B cell (primary cell): ENCODE data around the gene TAF6. TPM values are rescaled to one million over a fixed set of nuclear protein-coding genes. Genes with fewer than 3 reads are reported as not detected.

Experiments
- ATAC-seq: fragments of 200-7000 bp; cut with Tn5 transposase; one replicate; pipeline ENCODE4 v1.10.0; 2021; ENCODE audit warnings: low read depth, mild to moderate bottlenecking, moderate number of reproducible peaks, moderate library complexity
- CTCF ChIA-PET: fragments of 350-600 bp; sonication (Branson Sonifier 250); formaldehyde crosslinking; loops from one replicate; lab custom pipeline; 2021; ENCODE audit warnings: antibody characterized with exemption, inconsistent platforms; lab: Charles Lee
- POLR2A ChIA-PET: fragments of 350-600 bp; sonication (Branson Sonifier 250); formaldehyde crosslinking; loops from one replicate; lab custom pipeline; 2021; ENCODE audit warnings: antibody characterized with exemption; lab: Charles Lee
- DNase-seq: peaks from one replicate; pipeline ENCODE4 v3.0.0; 2013
- H2AFZ ChIP-seq: 2 replicates; pipeline ENCODE4 v1.6.1; 2012; ENCODE audit warnings: mild to moderate bottlenecking, low read depth, low read length; ENCODE audit not compliant: insufficient read depth, poor library complexity, severe bottlenecking
- H3K27ac ChIP-seq, 2 donors: 1 replicate in 1 of 2; 2 replicates in 1 of 2; pipeline ENCODE4 v1.5.1; 2012 to 2013; ENCODE audit warnings: low read length in 2 of 2, mild to moderate bottlenecking in 2 of 2, moderate library complexity in 1 of 2
- H3K27me3 ChIP-seq, 4 experiments: fragments of 200-600 bp in 1 of 4; sonication (generic) in 1 of 4; replicated peaks in 1 of 4; 1 replicate in 2 of 4; 2 replicates in 2 of 4; pipeline versions ENCODE4 v1.6.1 to v1.7.0; 2013 to 2016; ENCODE audit warnings: low read length in 3 of 4, mild to moderate bottlenecking in 2 of 4, mixed read lengths in 1 of 4, moderate library complexity in 1 of 4; ENCODE audit not compliant: insufficient read depth in 4 of 4, control insufficient read depth in 3 of 4; ENCODE audit errors: control extremely low read depth in 1 of 4
- H3K36me3 ChIP-seq, 2 experiments: replicated peaks in 1 of 2; 1 replicate in 1 of 2; 2 replicates in 1 of 2; pipeline versions ENCODE4 v1.6.1 to v1.7.1; 2013; ENCODE audit warnings: low read length in 1 of 2; ENCODE audit not compliant: insufficient read depth in 2 of 2, control insufficient read depth in 1 of 2; ENCODE audit errors: control extremely low read depth in 1 of 2, extremely low read depth in 1 of 2
- H3K4me1 ChIP-seq, 2 donors: fragments of 200-600 bp in 1 of 2; sonication (generic) in 1 of 2; 1 replicate in 1 of 2; 2 replicates in 1 of 2; pipeline versions ENCODE4 v1.5.1 to v1.6.1; 2013 to 2017; ENCODE audit warnings: low read length in 2 of 2; ENCODE audit not compliant: control insufficient read depth in 2 of 2, insufficient read depth in 2 of 2
- H3K4me2 ChIP-seq: replicated peaks from 2 replicates; pipeline ENCODE3; 2012; ENCODE audit warnings: mild to moderate bottlenecking, low read depth, low read length; ENCODE audit not compliant: poor library complexity, severe bottlenecking
- H3K4me3 ChIP-seq, 5 experiments: fragments of 200-600 bp in 1 of 5; sonication (generic) in 1 of 5; 1 replicate in 3 of 5; 2 replicates in 2 of 5; pipeline versions ENCODE4 v1.5.1 to v1.7.0; 2011 to 2016; ENCODE audit warnings: low read length in 4 of 5, mild to moderate bottlenecking in 4 of 5, low read depth in 2 of 5, control low read depth in 1 of 5, moderate library complexity in 1 of 5; ENCODE audit not compliant: insufficient read depth in 1 of 5; ENCODE audit errors: control extremely low read depth in 1 of 5, extremely low read depth in 1 of 5
- H3K79me2 ChIP-seq: fragments of 200-600 bp; sonication (generic); one replicate; pipeline ENCODE4 v1.6.0; 2016; ENCODE audit warnings: low read length; ENCODE audit not compliant: control insufficient read depth, insufficient read depth
- H3K9ac ChIP-seq: fragments of 200-600 bp; sonication (generic); 2 replicates; pipeline ENCODE4 v1.6.1; 2017; ENCODE audit warnings: mild to moderate bottlenecking, low read length, moderate library complexity
- H3K9me3 ChIP-seq, 3 donors: one replicate each; pipeline versions ENCODE4 v1.6.1 to v1.7.1; 2013; ENCODE audit warnings: low read length in 2 of 3; ENCODE audit not compliant: control insufficient read depth in 2 of 3, insufficient read depth in 1 of 3; ENCODE audit errors: control extremely low read depth in 1 of 3
- H4K20me1 ChIP-seq: 2 replicates; pipeline ENCODE4 v1.6.0; 2012; ENCODE audit warnings: mild to moderate bottlenecking, low read length; ENCODE audit not compliant: insufficient read depth, control insufficient read depth, poor library complexity, severe bottlenecking
- H3K27ac Mint-ChIP-seq: one replicate; pipeline ENCODE4 v1.8.0; 2021; ENCODE audit warnings: mixed read lengths
- H3K27me3 Mint-ChIP-seq: one replicate; pipeline ENCODE4 v1.8.0; 2021; ENCODE audit warnings: mixed read lengths
- H3K4me1 Mint-ChIP-seq: one replicate; pipeline ENCODE4 v1.8.0; 2021; ENCODE audit warnings: mixed read lengths
- H3K4me3 Mint-ChIP-seq: one replicate; pipeline ENCODE4 v1.8.0; 2021; ENCODE audit warnings: mixed read lengths
- H3K9me3 Mint-ChIP-seq: one replicate; pipeline ENCODE4 v1.8.0; 2022; ENCODE audit warnings: mixed read lengths; ENCODE audit not compliant: insufficient read depth
- CTCF ChIP-seq: fragments of 200-600 bp; IDR thresholded peaks from one replicate; pipeline ENCODE4 v1.8.0; 2022; ENCODE audit warnings: antibody characterized with exemption, mild to moderate bottlenecking
- EZH2 ChIP-seq: IDR thresholded peaks from 2 replicates; pipeline ENCODE4 v1.6.1; 2012; ENCODE audit warnings: borderline replicate concordance, low read depth, mild to moderate bottlenecking, moderate library complexity, low read length; ENCODE audit not compliant: insufficient read depth, poor library complexity, severe bottlenecking
- WGBS: methylation state at CpG from one replicate; pipeline ENCODE4 v1.1.5; 2013; ENCODE audit warnings: missing lambda C conversion rate; ENCODE audit not compliant: insufficient coverage; 5-methylcytosine and 5-hydroxymethylcytosine counted together
- intact Hi-C: fragments of 100-400 bp; cut with micrococcal nuclease; formaldehyde crosslinking; loops from one replicate; pipeline ENCODE4 v1.10.0; 2022
- polyA plus RNA-seq: library from polyadenylated mRNA; depleted of rRNA; stranded (reverse); fragments of >200 nt; gene quantifications from 2 replicates; pipeline ENCODE4 v1.2.3, GENCODE V29; 2012
- total RNA-seq, 2 donors: library from RNA; stranded (reverse); fragments of 120-200 nt in 1 of 2; gene quantifications; 1 replicate in 1 of 2; 2 replicates in 1 of 2; pipeline versions ENCODE4 v1.2.3 to v1.2.4, GENCODE V29; 2013 to 2022

The TAF6 gene
- total and polyA plus RNA-seq, 2 donors (not counting 1 experiment from before 2014, with no cell fraction given) = 48.3 to 65.8 TPM

- H3K27me3 Mint-ChIP-seq = peaks cover 52% of the 10 kb centered on the region
- intact Hi-C loops = no loop called here
Observed at GRCh38 chr7:100166970-100167911, 48.1 kb upstream of the TAF6 start.

More at GRCh38 chr7:100166970-100167911, 48.1 kb upstream of the TAF6 start:
- Histone ChIP-seq H3K4me3 (no peak overlapping the region), H3K79me2 (no peaks in the 10 kb centered on the region), H3K36me3 (no peaks in the 10 kb centered on the region), H3K9me3 (peaks cover 0 to 7% (median 0%) of the 10 kb centered on the region in 3 donors), H3K9ac (no peak overlapping the region), H3K4me1 (peaks cover 39 to 47% of the 10 kb centered on the region in 2 donors), H2AFZ (peak overlapping the region; percentile 29), H3K27ac (no peak overlapping the region), H3K27me3 (peaks cover 0 to 58% (median 37%) of the 10 kb centered on the region in 4 experiments), H3K4me2 (peak overlapping the region; percentile 65), H4K20me1 (peaks cover 5% of the 10 kb centered on the region)
- ChIA-PET CTCF (interaction anchor here (0.9 to 3.2 kb wide), 5 partner anchors 8 to 34 kb away, joined by 3 to 12 read pairs (median 3); partner anchors contain the start of gene TRAPPC14), POLR2A (interaction anchor here (0.6 to 1.6 kb wide), 4 partner anchors 9 to 302 kb away, joined by 3 to 6 read pairs (median 3); partner anchors contain the start of genes GPC2 and LAMTOR4)
- no peak overlapping the region for H3K27ac Mint-ChIP-seq
- peaks cover 42% of the 10 kb centered on the region for H3K4me1 Mint-ChIP-seq
- WGBS = 21% methylated on average over 9 of the region's 14 CpGs
- ATAC-seq (no peak), DNase-seq (peak; percentile 20)
- TF ChIP-seq CTCF (no peak), EZH2 (peak; percentile 47)
- peak overlapping the region; percentile 76 for H3K4me3 Mint-ChIP-seq
- H3K9me3 Mint-ChIP-seq = no peaks in the 10 kb centered on the region
